ENCODE measurements around the gene ATG12. TPM values are rescaled to one million over a fixed set of nuclear protein-coding genes. Genes with fewer than 3 reads are reported as not detected.
A peak's percentile ranks its signal among the peaks of the same experiment; 100 is the strongest.

Gene ATG12
- total RNA-seq, 6 experiments from 2014 or later, result 18.4 to 32.4 (median 21.8) TPM

GRCh38 chr5:115807654-115808052 is 33.7 kb downstream of the ATG12 start:
- 49% methylated on average over 2 of the region's 2 CpGs for WGBS (ENCODE audit: insufficient coverage, low coverage, low lambda C conversion rate, missing lambda C conversion rate)
- H3K4me1 ChIP-seq, result peaks cover 0 to 74% (median 10%) of the 10 kb centered on the region in 4 donors
- ATAC-seq (peak in 1 of 4 donors; percentile 51), DNase-seq (no peak)
- H3K27me3 ChIP-seq, result no peaks in the 10 kb centered on the region
- H3K27ac ChIP-seq, result peak overlapping the region in 1 of 3 donors; percentile 41
- no peaks in the 10 kb centered on the region for H3K9me3 ChIP-seq
- TF ChIP-seq CTCF (IDR thresholded peaks at IDR 0.05) (no peak), POLR2A (IDR thresholded peaks at IDR 0.05) (no peak)
- H3K36me3 ChIP-seq, result peaks cover 0 to 83% (median 19%) of the 10 kb centered on the region in 4 donors
- H3K4me3 ChIP-seq, result no peak overlapping the region
- intact Hi-C loops (cut with DNase I), result no loop called here

GRCh38 chr5:115806986-115807653 is 34.2 kb downstream of the ATG12 start:
- 55% methylated on average over 2 of the region's 2 CpGs for WGBS (ENCODE audit: insufficient coverage, low coverage, low lambda C conversion rate, missing lambda C conversion rate)
- no peaks in the 10 kb centered on the region for H3K9me3 ChIP-seq
- H3K27ac ChIP-seq, result peak overlapping the region in 1 of 3 donors; percentile 41
- no peaks in the 10 kb centered on the region for H3K27me3 ChIP-seq
- TF ChIP-seq CTCF (IDR thresholded peaks at IDR 0.05) (peak in 1 of 4 donors; percentile 24), POLR2A (IDR thresholded peaks at IDR 0.05) (no peak)
- DNase-seq, result no peak
- peaks cover 0 to 74% (median 10%) of the 10 kb centered on the region in 4 donors for H3K4me1 ChIP-seq
- ATAC-seq, result peak; percentile 48 to 66 (median 58)
- H3K4me3 ChIP-seq, result no peak overlapping the region
- intact Hi-C loops (cut with DNase I), result no loop called here
- H3K36me3 ChIP-seq, result peaks cover 0 to 78% (median 19%) of the 10 kb centered on the region in 4 donors

GRCh38 chr5:115801984-115802383 is 39.4 kb downstream of the ATG12 start:
- Histone ChIP-seq H3K27ac (peak overlapping the region; percentile 37 to 89 (median 70)), H3K27me3 (no peaks in the 10 kb centered on the region), H3K4me3 (no peak overlapping the region), H3K9me3 (no peaks in the 10 kb centered on the region), H3K36me3 (peaks cover 0 to 34% (median 12%) of the 10 kb centered on the region in 4 donors), H3K4me1 (peaks cover 0 to 77% (median 23%) of the 10 kb centered on the region in 4 donors)
- ATAC-seq (peak; percentile 34 to 55 (median 48)), DNase-seq (no peak)
- intact Hi-C loops (cut with DNase I), result no loop called here
- TF ChIP-seq POLR2A (IDR thresholded peaks at IDR 0.05) (no peak), CTCF (IDR thresholded peaks at IDR 0.05) (no peak)
- 11% methylated on average over 1 of the region's 1 CpG for WGBS (ENCODE audit: insufficient coverage, low coverage, low lambda C conversion rate, missing lambda C conversion rate)

GRCh38 chr5:115801152-115801551 is 40.2 kb downstream of the ATG12 start:
- peak overlapping the region in 2 of 3 donors; percentile 70 to 89 for H3K27ac ChIP-seq
- TF ChIP-seq CTCF (IDR thresholded peaks at IDR 0.05), result no peak
- TF ChIP-seq POLR2A (IDR thresholded peaks at IDR 0.05), result no peak
- no peaks in the 10 kb centered on the region for H3K9me3 ChIP-seq
- no peak overlapping the region for H3K4me3 ChIP-seq
- ATAC-seq (peak; percentile 35 to 63 (median 52)), DNase-seq (no peak)
- intact Hi-C loops (cut with DNase I), result no loop called here
- 61% methylated on average over 2 of the region's 2 CpGs for WGBS (ENCODE audit: insufficient coverage, low coverage, low lambda C conversion rate, missing lambda C conversion rate)
- peaks cover 0 to 25% (median 8%) of the 10 kb centered on the region in 4 donors for H3K36me3 ChIP-seq
- no peaks in the 10 kb centered on the region for H3K27me3 ChIP-seq
- peaks cover 0 to 75% (median 23%) of the 10 kb centered on the region in 4 donors for H3K4me1 ChIP-seq

All from right lobe of liver (tissue), 6 donors.